ENCODE data around the gene APOB.

APOB gene

GRCh38 chr2:21072477-21073242, 28.8 kb upstream of the APOB start:
- no peak overlapping the region for H3K27ac ChIP-seq
- no peak for TF ChIP-seq ZFX (IDR thresholded peaks at IDR 0.05; ENCODE audit: borderline replicate concordance)
- TF ChIP-seq CTCF (IDR thresholded peaks at IDR 0.05), result no peak

GRCh38 chr2:21070341-21071257, 26.7 kb upstream of the APOB start:
- TF ChIP-seq CTCF (IDR thresholded peaks at IDR 0.05) (no peak), ZFX (IDR thresholded peaks at IDR 0.05; ENCODE audit: borderline replicate concordance) (no peak)
- no peak overlapping the region for H3K27ac ChIP-seq

GRCh38 chr2:21069746-21070340, 26.0 kb upstream of the APOB start:
- H3K27ac ChIP-seq, result no peak overlapping the region
- no peak for TF ChIP-seq ZFX (IDR thresholded peaks at IDR 0.05; ENCODE audit: borderline replicate concordance)

GRCh38 chr2:21067859-21068537, 24.1 kb upstream of the APOB start:
- TF ChIP-seq CTCF (IDR thresholded peaks at IDR 0.05) (no peak), ZFX (IDR thresholded peaks at IDR 0.05; ENCODE audit: borderline replicate concordance) (no peak)
- H3K27ac ChIP-seq, result no peak overlapping the region

- TF ChIP-seq ZFX (IDR thresholded peaks at IDR 0.05; ENCODE audit: borderline replicate concordance) (no peak), CTCF (IDR thresholded peaks at IDR 0.05) (no peak)
- H3K27ac ChIP-seq, result no peak overlapping the region
Measured at GRCh38 chr2:21067125-21067524, 23.3 kb upstream of the APOB start.

GRCh38 chr2:21059885-21060610, 16.2 kb upstream of the APOB start:
- TF ChIP-seq CTCF (IDR thresholded peaks at IDR 0.05) (no peak), ZFX (IDR thresholded peaks at IDR 0.05; ENCODE audit: borderline replicate concordance) (no peak)
- no peak overlapping the region for H3K27ac ChIP-seq

- no peak overlapping the region for H3K27ac ChIP-seq
- TF ChIP-seq ZFX (IDR thresholded peaks at IDR 0.05; ENCODE audit: borderline replicate concordance) (no peak), CTCF (IDR thresholded peaks at IDR 0.05) (no peak)
Measured at GRCh38 chr2:21057097-21057496, 13.2 kb upstream of the APOB start.
